Loucy (cell line): ENCODE data around the gene ILK.

Experiments
- CTCF ChIP-seq: fragments of 200-600 bp; sonication (generic); conservative IDR thresholded peaks from 2 replicates; pipeline ENCODE4 v1.5.1; 2014; ENCODE audit warnings: mild to moderate bottlenecking, antibody characterized with exemption, low read length
- EZH2phosphoT487 ChIP-seq: fragments of 200-600 bp; IDR thresholded peaks from 2 replicates; pipeline ENCODE4 v1.6.1; 2018; ENCODE audit warnings: antibody characterized with exemption, mild to moderate bottlenecking, moderate library complexity, borderline replicate concordance

DNA sequence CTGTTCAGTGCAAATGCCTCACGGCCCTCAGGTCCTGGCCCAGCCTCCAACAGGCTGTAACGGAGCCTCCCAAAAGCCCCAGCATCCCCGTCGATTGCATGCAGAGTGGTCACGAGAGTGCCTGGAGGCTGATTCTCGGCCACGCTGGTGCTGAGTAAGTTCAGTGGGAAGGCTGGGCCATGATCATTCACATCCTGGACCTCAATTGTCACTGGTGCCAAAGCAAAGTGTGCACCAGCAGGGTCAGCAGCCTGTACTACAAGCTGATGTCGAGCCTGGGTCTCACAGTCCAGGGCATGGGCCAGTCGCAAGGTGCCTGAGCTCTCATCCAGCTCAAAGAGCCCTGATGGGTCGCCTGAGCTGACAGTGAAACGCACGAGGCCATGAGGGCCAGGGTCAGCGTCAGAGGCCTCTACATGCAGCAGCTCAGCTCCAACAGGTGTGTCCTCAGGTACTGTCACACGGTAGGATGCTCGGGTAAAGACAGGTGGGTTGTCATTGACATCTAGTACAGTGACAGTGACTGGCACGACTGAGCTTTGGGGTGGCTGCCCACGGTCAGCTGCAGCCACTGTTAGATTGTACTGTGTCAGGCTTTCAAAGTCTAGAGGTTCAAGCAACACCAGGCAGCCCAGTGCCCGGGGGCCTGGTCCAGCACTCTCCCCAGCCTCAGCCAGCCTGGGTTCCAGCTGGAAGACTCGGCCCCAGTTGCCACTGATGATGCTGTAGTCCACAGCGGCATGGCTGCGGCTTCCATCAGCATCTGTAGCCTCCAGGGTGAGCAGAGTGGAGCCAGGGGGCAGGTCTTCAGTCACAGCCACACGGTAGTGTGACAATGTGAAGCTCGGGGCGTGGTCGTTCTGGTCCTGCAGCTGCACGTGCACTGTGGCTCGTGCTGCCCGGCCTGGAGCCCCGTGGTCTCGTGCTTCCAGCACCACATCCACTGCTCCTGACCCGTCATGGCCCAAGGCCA, 20.1 kb downstream of the ILK start:
- no peak for TF ChIP-seq CTCF
- no peak for TF ChIP-seq EZH2phosphoT487
